ENCODE measurements around the gene ACSF2.

DNA sequence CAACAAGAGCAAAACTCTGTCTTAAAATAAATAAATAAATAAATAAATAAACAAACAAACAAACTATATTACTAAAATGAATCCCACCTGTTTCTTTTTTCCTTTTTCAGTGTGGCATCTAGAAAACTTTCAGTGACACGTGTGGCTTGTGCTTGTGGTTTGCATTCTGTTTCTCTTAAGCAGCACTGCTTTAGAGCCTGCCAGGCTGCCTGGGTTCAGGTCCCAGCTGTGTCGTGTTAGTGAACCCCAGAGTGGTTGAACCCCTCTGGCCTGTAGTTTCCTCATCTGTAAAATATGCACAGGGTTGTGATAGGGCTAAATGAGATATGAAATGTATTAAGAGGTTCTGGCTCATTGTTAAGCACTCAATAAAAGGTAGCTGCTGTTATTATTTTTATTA, 94.5 kb downstream of the ACSF2 start:
- no peak for TF ChIP-seq CTCF (optimal IDR thresholded peaks at IDR 0.05 in 1 of 3, IDR thresholded peaks at IDR 0.05 in 1 of 3, conservative IDR thresholded peaks at IDR 0.05 in 1 of 3; ENCODE audit: extremely low read depth in 1 of 3, insufficient read depth in 2 of 3, low read length in 3 of 3)
- TF ChIP-seq EZH2 (IDR thresholded peaks at IDR 0.05; ENCODE audit: low read length), result no peak
